ENCODE measurements around the gene ZNF140. TPM values are rescaled to one million over a fixed set of nuclear protein-coding genes. Genes with fewer than 3 reads are reported as not detected.

ZNF140 gene
- total RNA-seq, 1 experiment from 2014 or later, result 1.8 TPM

GRCh38 chr12:133124674-133125073, 44.0 kb downstream of the ZNF140 start:
- ChIA-PET CTCF (no interaction called here), POLR2A (ENCODE audit: unreplicated experiment) (no interaction called here)
- Histone ChIP-seq H4K20me1 (ENCODE audit: low read length) (no peaks in the 10 kb centered on the region), H3K79me2 (ENCODE audit: low read length) (no peaks in the 10 kb centered on the region), H3K9ac (ENCODE audit: low read length) (no peak overlapping the region), H2AFZ (ENCODE audit: low read length) (no peak overlapping the region), H3K36me3 (ENCODE audit: low read depth, low read length) (peaks cover 88% of the 10 kb centered on the region), H3K27me3 (ENCODE audit: low read length) (no peaks in the 10 kb centered on the region), H3K27ac (ENCODE audit: low read length) (no peak overlapping the region), H3K9me2 (replicated peaks; ENCODE audit: low read length) (no peaks in the 10 kb centered on the region), H3K9me3 (ENCODE audit: low read length) (peaks cover 78% of the 10 kb centered on the region), H3F3A (ENCODE audit: low read length, unreplicated experiment) (no peaks in the 10 kb centered on the region), H3K4me2 (ENCODE audit: low read length) (no peak overlapping the region), H3K4me1 (ENCODE audit: insufficient read depth, low read length) (no peaks in the 10 kb centered on the region), H3K4me3 (ENCODE audit: low read length) (no peak overlapping the region)
- no peak for DNase-seq
- TF ChIP-seq EZH2phosphoT487 (IDR thresholded peaks at IDR 0.05; ENCODE audit: borderline replicate concordance, low read length) (no peak), EZH2 (IDR thresholded peaks at IDR 0.05; ENCODE audit: low read length, unreplicated experiment) (no peak)
- TF ChIP-seq, protein P1, sequence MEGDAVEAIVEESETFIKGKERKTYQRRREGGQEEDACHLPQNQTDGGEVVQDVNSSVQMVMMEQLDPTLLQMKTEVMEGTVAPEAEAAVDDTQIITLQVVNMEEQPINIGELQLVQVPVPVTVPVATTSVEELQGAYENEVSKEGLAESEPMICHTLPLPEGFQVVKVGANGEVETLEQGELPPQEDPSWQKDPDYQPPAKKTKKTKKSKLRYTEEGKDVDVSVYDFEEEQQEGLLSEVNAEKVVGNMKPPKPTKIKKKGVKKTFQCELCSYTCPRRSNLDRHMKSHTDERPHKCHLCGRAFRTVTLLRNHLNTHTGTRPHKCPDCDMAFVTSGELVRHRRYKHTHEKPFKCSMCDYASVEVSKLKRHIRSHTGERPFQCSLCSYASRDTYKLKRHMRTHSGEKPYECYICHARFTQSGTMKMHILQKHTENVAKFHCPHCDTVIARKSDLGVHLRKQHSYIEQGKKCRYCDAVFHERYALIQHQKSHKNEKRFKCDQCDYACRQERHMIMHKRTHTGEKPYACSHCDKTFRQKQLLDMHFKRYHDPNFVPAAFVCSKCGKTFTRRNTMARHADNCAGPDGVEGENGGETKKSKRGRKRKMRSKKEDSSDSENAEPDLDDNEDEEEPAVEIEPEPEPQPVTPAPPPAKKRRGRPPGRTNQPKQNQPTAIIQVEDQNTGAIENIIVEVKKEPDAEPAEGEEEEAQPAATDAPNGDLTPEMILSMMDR (conservative IDR thresholded peaks at IDR 0.05; ENCODE audit: low read depth, low read length), result no peak
- intact Hi-C loops (cut with micrococcal nuclease), result no loop called here
- ATAC-seq, result no peak
- BruUV-seq (replicated peaks), result no TSS peak

DNA sequence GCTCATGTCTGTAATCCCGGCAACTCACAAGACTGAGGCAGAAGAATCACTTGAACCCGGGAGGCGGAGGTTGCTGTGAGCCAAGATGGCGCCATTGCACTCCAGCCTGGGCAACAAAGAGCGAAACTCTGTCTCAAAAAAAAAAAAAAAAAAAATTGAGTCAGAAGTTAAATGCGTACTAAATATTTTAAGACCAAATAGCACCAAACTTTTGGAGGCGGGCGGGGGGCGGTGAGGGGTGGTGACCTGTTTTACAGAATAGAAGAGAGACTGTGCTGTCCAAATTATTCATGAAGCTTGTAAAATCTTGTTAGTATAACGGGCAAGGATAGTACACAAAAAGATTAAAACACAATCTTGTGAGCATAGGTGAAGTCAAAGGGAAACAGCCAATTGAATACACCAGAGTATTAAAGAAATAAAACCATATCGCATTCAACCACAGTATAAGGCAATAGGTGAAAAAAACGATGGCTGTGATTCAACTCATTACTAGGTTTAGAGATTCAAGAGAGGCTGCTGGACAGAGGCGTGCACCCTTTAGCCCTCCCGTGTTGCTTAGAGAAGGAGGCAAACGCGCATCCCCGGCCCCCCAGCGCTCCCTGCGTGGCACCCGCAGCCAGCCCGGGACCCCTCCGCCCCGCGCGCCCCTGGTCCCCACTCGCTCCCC, 48.8 kb downstream of the ZNF140 start:
- Histone ChIP-seq H3K4me2 (ENCODE audit: low read length) (peak overlapping the region; percentile 87), H2AFZ (ENCODE audit: low read length) (peak overlapping the region; percentile 97), H3K9me2 (replicated peaks; ENCODE audit: low read length) (no peaks in the 10 kb centered on the region), H3K9ac (ENCODE audit: low read length) (peak overlapping the region; percentile 70), H4K20me1 (ENCODE audit: low read length) (no peaks in the 10 kb centered on the region), H3K27ac (ENCODE audit: low read length) (peak overlapping the region; percentile 65), H3K4me1 (ENCODE audit: insufficient read depth, low read length) (no peaks in the 10 kb centered on the region), H3K79me2 (ENCODE audit: low read length) (no peaks in the 10 kb centered on the region), H3K36me3 (ENCODE audit: low read depth, low read length) (peaks cover 62% of the 10 kb centered on the region), H3K9me3 (ENCODE audit: low read length) (peaks cover 43% of the 10 kb centered on the region), H3K27me3 (ENCODE audit: low read length) (no peaks in the 10 kb centered on the region), H3F3A (ENCODE audit: low read length, unreplicated experiment) (no peaks in the 10 kb centered on the region), H3K4me3 (ENCODE audit: low read length) (peak overlapping the region; percentile 80)
- DNase-seq (peak; percentile 35), ATAC-seq (peak; percentile 12)
- POLR2A ChIA-PET (ENCODE audit: unreplicated experiment), result no interaction called here
- no TSS peak for BruUV-seq (replicated peaks)
- no peak for TF ChIP-seq EZH2 (IDR thresholded peaks at IDR 0.05; ENCODE audit: low read length, unreplicated experiment)
- TF ChIP-seq, protein P1 (conservative IDR thresholded peaks at IDR 0.05; ENCODE audit: low read depth, low read length), result no peak
- no peak for TF ChIP-seq EZH2phosphoT487 (IDR thresholded peaks at IDR 0.05; ENCODE audit: borderline replicate concordance, low read length)
- CTCF ChIA-PET, result no interaction called here
- intact Hi-C loops (cut with micrococcal nuclease), result no loop called here

DNA sequence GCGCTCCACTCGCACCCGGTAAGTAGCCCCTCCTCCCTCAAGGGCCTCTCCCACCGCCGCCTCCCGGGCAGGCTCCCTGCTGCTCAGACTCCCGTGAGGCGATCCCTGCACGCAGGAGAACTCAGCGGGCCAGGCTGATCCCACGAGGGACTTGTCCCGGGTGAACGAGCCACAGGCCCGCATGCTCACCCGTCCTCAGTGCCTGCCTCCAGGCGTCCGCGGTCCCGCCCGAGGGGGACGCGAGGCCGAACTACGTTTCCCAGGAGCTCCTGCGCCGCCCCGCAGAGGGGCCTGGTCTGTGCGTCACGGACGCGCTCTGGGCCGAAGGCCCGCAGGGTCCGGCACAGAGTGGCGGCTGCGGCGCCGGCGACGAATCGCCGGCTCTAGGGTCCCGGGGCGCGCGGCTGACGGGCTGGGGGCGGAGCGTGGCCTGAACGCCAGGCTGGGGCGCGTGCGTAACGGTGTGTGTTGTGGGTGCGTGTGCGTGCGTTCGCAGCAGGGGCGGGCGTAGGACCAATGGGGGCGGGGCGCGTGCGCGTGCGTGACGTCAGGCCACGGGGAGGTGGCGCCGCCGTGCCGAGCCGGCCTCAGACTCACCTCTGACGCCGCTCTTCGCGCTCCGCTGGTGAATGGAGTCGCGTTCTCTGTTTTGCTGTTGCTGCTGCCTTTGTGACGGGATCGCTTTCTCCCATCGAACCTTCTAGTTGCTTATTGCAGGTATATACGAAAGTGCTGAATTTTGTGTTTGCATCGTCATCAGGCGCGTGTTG, 49.5 kb downstream of the ZNF140 start, which contains the start of the genes ZNF10 and ZNF891:
Gene ZNF10 (plus strand): TSS at position 590 of the 770 bp plus-strand sequence. CDS start 13,866 bp downstream, outside the sequence.
Gene ZNF891 (minus strand): TSS at position 237 of the 770 bp plus-strand sequence. CDS start 8,356 bp downstream, outside the sequence.
- peak within 1 kb of the TSS; percentile 70 for H3K9ac ChIP-seq (ENCODE audit: low read length)
- DNase-seq (peak; percentile 91), ATAC-seq (peak; percentile 97)
- peak within 1 kb of the TSS; percentile 87 for H3K4me2 ChIP-seq (ENCODE audit: low read length)
- BruUV-seq (replicated peaks), result no TSS peak
- peak within 1 kb of the TSS; percentile 97 for H2AFZ ChIP-seq (ENCODE audit: low read length)
- no peaks in the 10 kb centered on the region for H3F3A ChIP-seq (ENCODE audit: low read length, unreplicated experiment)
- no peaks in the 10 kb centered on the region for H3K27me3 ChIP-seq (ENCODE audit: low read length)
- H3K9me3 ChIP-seq (ENCODE audit: low read length), result peaks cover 41% of the 10 kb centered on the region
- H4K20me1 ChIP-seq (ENCODE audit: low read length), result no peaks in the 10 kb centered on the region
- CTCF ChIA-PET, result no interaction called here
- POLR2A ChIA-PET (ENCODE audit: unreplicated experiment), result no interaction called here
- intact Hi-C loops (cut with micrococcal nuclease), result no loop called here
- H3K79me2 ChIP-seq (ENCODE audit: low read length), result no peaks in the 10 kb centered on the region
- peak within 1 kb of the TSS; percentile 65 for H3K27ac ChIP-seq (ENCODE audit: low read length)
- no peak for TF ChIP-seq EZH2 (IDR thresholded peaks at IDR 0.05; ENCODE audit: low read length, unreplicated experiment)
- TF ChIP-seq EZH2phosphoT487 (IDR thresholded peaks at IDR 0.05; ENCODE audit: borderline replicate concordance, low read length), result peak; percentile 83
- TF ChIP-seq, protein P1 (conservative IDR thresholded peaks at IDR 0.05; ENCODE audit: low read depth, low read length), result no peak
- H3K4me1 ChIP-seq (ENCODE audit: insufficient read depth, low read length), result no peaks in the 10 kb centered on the region
- no peaks in the 10 kb centered on the region for H3K9me2 ChIP-seq (replicated peaks; ENCODE audit: low read length)
- peaks cover 62% of the 10 kb centered on the region for H3K36me3 ChIP-seq (ENCODE audit: low read depth, low read length)
- H3K4me3 ChIP-seq (ENCODE audit: low read length), result peak within 1 kb of the TSS; percentile 80
